Muscle layer of duodenum (tissue), 2 donors: ENCODE measurements around the gene MRPS6.

Experiments
- H3K27ac ChIP-seq: one replicate; pipeline ENCODE4 v1.7.0; 2013; ENCODE audit warnings: mild to moderate bottlenecking, low read length
- H3K27me3 ChIP-seq: one replicate; pipeline ENCODE4 v1.7.0; 2013; ENCODE audit warnings: low read depth, mild to moderate bottlenecking, control low read depth, low read length
- H3K36me3 ChIP-seq, 2 donors: one replicate each; pipeline ENCODE4 v1.7.0; 2013; ENCODE audit warnings: low read length in 2 of 2, control low read depth in 1 of 2, mild to moderate bottlenecking in 1 of 2; ENCODE audit not compliant: insufficient read depth in 2 of 2, control insufficient read depth in 1 of 2
- H3K4me1 ChIP-seq, 2 donors: one replicate each; pipeline ENCODE4 v1.7.0; 2013; ENCODE audit warnings: low read length in 2 of 2, mild to moderate bottlenecking in 2 of 2, control low read depth in 1 of 2, moderate library complexity in 1 of 2; ENCODE audit not compliant: insufficient read depth in 2 of 2, control insufficient read depth in 1 of 2
- H3K4me3 ChIP-seq, 2 donors: one replicate each; pipeline ENCODE4 v1.7.0; 2013; ENCODE audit warnings: low read length in 2 of 2, low read depth in 1 of 2, mild to moderate bottlenecking in 1 of 2
- H3K9me3 ChIP-seq, 2 donors: one replicate each; pipeline ENCODE4 v1.7.0; 2013; ENCODE audit warnings: low read length in 2 of 2, control low read depth in 1 of 2, mild to moderate bottlenecking in 1 of 2; ENCODE audit not compliant: control insufficient read depth in 1 of 2
- donor health status: healthy.

MRPS6 gene

GRCh38 chr21:34083357-34083756, 10.0 kb downstream of the MRPS6 start:
- H3K4me3 ChIP-seq, result no peak overlapping the region
- no peaks in the 10 kb centered on the region for H3K9me3 ChIP-seq
- peaks cover 0 to 29% of the 10 kb centered on the region in 2 donors for H3K4me1 ChIP-seq
- no peaks in the 10 kb centered on the region for H3K27me3 ChIP-seq
- no peak overlapping the region for H3K27ac ChIP-seq
- no peaks in the 10 kb centered on the region for H3K36me3 ChIP-seq

DNA sequence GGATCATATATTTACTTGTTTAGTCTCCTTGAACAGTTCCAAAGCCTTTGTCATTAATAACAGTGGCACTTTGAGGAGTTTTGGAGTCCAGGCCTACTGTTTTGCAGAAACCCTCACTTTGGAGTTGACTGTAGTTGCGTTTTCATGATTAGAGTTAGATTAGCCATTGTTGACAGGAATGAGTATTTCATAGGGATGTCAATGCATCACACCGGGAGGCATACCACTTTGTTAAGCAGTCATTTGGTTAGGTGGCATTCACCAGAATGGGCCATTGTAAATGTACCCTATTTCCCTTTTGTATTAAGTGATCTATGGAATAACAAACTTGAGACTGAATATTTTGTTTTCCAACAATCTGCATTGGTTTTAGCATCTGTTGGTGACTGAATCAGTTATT, 11.8 kb downstream of the MRPS6 start:
- Histone ChIP-seq H3K4me3 (no peak overlapping the region), H3K27ac (no peak overlapping the region), H3K4me1 (peaks cover 0 to 28% of the 10 kb centered on the region in 2 donors), H3K27me3 (no peaks in the 10 kb centered on the region), H3K9me3 (no peaks in the 10 kb centered on the region), H3K36me3 (no peaks in the 10 kb centered on the region)

GRCh38 chr21:34086887-34087306, 13.5 kb downstream of the MRPS6 start:
- peaks cover 0 to 39% of the 10 kb centered on the region in 2 donors for H3K4me1 ChIP-seq
- no peak overlapping the region for H3K27ac ChIP-seq
- H3K9me3 ChIP-seq, result no peaks in the 10 kb centered on the region
- H3K27me3 ChIP-seq, result no peaks in the 10 kb centered on the region
- H3K36me3 ChIP-seq, result no peaks in the 10 kb centered on the region
- H3K4me3 ChIP-seq, result no peak overlapping the region

- H3K4me3 ChIP-seq, result no peak overlapping the region
- no peaks in the 10 kb centered on the region for H3K36me3 ChIP-seq
- no peaks in the 10 kb centered on the region for H3K9me3 ChIP-seq
- peaks cover 0 to 41% of the 10 kb centered on the region in 2 donors for H3K4me1 ChIP-seq
- H3K27me3 ChIP-seq, result no peaks in the 10 kb centered on the region
- H3K27ac ChIP-seq, result no peak overlapping the region
These were observed 15.4 kb downstream of the MRPS6 start for GRCh38 chr21:34088752-34089151.

DNA sequence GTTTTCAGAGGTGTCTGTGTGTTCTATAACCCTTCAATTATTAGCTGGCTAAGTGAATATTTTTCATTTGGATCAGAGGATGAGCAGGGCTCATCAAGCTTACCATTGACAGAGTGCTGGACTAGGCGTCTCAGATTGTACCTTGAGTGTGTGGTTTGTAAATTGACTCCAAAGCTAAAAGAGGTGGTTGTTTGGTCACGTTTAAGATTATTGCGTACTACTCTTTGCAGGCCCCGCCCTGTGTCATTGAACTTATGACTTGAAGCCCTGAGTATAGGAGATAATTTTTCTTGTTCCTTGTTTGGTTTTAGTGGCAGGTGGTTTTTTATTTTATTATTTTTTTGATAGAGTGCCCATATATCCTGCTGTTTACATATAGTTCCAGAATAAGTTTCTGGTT, 17.7 kb downstream of the MRPS6 start:
- Histone ChIP-seq H3K27ac (no peak overlapping the region), H3K4me1 (peaks cover 0 to 41% of the 10 kb centered on the region in 2 donors), H3K36me3 (peaks cover 0 to 9% of the 10 kb centered on the region in 2 donors), H3K4me3 (no peak overlapping the region), H3K9me3 (no peaks in the 10 kb centered on the region), H3K27me3 (no peaks in the 10 kb centered on the region)

- Histone ChIP-seq H3K27me3 (no peaks in the 10 kb centered on the region), H3K4me1 (peaks cover 0 to 41% of the 10 kb centered on the region in 2 donors), H3K27ac (no peak overlapping the region), H3K4me3 (no peak overlapping the region), H3K9me3 (no peaks in the 10 kb centered on the region), H3K36me3 (peaks cover 5 to 13% of the 10 kb centered on the region in 2 donors)
These were observed 18.2 kb downstream of the MRPS6 start for GRCh38 chr21:34091607-34092006.

DNA sequence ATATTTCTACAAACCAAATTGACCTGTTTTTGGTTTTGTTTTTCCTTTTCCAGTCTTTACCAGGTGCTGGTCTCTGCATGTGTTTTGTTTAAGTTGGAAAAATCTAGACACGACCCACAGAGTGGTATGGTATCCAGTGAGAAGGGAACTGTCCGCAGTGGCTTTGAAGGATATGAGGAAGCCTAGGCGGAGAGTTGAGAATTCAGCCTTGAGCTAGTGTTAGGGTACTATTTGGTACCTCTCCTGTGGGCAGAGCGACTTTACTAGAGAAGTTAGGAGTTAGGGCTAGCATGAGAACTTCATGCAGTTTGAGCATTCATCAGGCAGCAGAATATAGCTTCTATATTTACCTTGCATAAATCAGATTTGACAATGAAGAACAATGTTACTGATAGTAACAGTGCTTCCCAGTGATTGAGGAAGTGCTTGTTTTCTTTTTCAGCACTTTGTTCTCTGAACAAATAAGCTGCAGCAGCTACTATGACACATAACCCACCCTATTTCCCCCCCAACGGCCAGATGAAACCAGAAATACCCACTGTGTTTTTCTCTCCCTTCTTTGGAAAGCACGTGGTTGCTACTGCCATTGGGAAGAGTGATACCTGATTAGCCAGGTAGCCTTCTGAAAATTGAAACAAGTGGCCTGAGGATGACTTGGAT, 19.0 kb downstream of the MRPS6 start:
- peaks cover 6 to 16% of the 10 kb centered on the region in 2 donors for H3K36me3 ChIP-seq
- H3K4me3 ChIP-seq, result no peak overlapping the region
- H3K4me1 ChIP-seq, result peaks cover 0 to 40% of the 10 kb centered on the region in 2 donors
- no peaks in the 10 kb centered on the region for H3K27me3 ChIP-seq
- no peaks in the 10 kb centered on the region for H3K9me3 ChIP-seq
- H3K27ac ChIP-seq, result no peak overlapping the region

DNA sequence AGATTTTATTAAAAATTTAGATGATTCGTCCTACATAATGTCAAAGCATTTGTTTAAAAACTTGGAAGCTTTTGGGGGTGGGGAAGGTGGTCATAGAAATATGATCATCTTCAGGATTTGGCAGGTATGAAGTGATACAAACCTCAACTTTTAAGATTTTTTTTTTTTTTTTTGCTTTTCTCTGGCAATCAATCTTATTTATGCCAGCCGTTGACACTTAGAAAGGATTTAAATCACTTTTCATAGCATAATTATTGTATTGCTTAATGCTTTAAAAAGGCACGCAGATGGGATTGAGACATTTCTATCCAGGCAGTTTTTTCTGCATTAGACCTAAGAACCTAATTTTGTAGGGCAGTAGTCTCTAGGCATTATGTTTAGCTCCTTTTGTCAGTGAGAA, 19.7 kb downstream of the MRPS6 start:
- Histone ChIP-seq H3K9me3 (no peaks in the 10 kb centered on the region), H3K27me3 (no peaks in the 10 kb centered on the region), H3K36me3 (peaks cover 6 to 16% of the 10 kb centered on the region in 2 donors), H3K27ac (no peak overlapping the region), H3K4me3 (no peak overlapping the region), H3K4me1 (peaks cover 0 to 40% of the 10 kb centered on the region in 2 donors)

DNA sequence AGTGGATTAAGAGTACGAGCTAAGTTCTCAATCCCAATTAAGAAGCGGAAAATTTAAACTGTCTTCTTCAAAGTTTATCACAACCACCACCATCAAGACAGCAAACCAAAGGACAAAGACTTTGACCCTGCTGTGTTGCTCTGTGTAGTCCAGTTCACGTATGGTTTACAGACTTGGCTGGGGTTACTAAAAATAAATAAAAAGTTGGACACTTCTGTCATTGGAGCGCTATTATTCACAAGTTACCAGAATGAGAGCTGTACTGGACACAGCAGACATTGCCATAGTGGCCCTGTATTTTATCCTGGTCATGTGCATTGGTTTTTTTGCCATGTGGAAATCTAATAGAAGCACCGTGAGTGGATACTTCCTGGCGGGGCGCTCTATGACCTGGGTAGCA, 21.6 kb downstream of the MRPS6 start:
- H3K4me1 ChIP-seq, result peaks cover 0 to 37% of the 10 kb centered on the region in 2 donors

DNA sequence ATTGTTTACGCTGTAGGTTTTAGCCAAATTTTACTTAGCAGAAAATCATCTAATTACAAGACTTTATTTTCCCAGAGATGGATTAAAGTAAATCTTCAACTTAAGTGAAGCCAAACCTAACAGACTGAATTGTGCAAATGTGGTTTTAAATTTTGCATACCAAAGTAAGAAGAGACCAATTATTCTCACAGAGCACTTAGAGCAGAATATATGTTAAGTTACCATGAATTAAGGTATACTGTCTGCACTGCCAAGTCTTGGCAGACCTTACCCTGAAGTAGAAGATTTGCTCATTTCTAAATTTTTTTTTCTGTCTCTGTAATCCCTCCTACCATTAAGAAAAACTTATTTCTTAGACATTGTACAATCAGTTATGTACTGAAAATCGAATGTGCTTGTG, 24.1 kb downstream of the MRPS6 start:
- Histone ChIP-seq H3K9me3 (no peaks in the 10 kb centered on the region), H3K4me3 (no peak overlapping the region), H3K4me1 (peaks cover 0 to 33% of the 10 kb centered on the region in 2 donors), H3K36me3 (peaks cover 6 to 16% of the 10 kb centered on the region in 2 donors), H3K27me3 (no peaks in the 10 kb centered on the region), H3K27ac (no peak overlapping the region)

More for the DNA sequence above, 21.6 kb downstream of the MRPS6 start:
- Histone ChIP-seq H3K4me3 (no peak overlapping the region), H3K27me3 (no peaks in the 10 kb centered on the region), H3K27ac (no peak overlapping the region), H3K36me3 (peaks cover 6 to 16% of the 10 kb centered on the region in 2 donors), H3K9me3 (no peaks in the 10 kb centered on the region)

DNA sequence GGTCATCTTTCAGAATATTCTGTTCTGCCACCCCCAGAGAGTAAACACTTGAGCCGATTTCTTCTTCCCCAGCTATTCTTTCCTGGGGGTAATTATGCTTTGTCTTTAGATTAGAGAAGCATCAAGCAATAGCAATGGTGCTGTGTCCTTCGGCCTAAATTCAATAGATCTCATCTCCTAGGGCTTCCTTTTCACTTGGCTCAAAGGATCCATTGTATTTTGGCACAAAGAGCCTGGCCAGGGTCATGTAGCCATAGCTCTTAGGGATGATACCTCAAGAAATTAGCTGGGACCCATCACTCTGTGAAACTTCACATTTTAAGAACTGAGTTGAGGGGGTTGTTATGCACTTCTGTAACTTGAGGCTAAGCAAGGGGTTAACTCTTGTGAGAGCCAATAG, 27.0 kb downstream of the MRPS6 start:
- H3K36me3 ChIP-seq, result peaks cover 6 to 10% of the 10 kb centered on the region in 2 donors
- no peaks in the 10 kb centered on the region for H3K27me3 ChIP-seq
- H3K4me3 ChIP-seq, result no peak overlapping the region
- peaks cover 0 to 29% of the 10 kb centered on the region in 2 donors for H3K4me1 ChIP-seq
- no peaks in the 10 kb centered on the region for H3K9me3 ChIP-seq
- H3K27ac ChIP-seq, result no peak overlapping the region

DNA sequence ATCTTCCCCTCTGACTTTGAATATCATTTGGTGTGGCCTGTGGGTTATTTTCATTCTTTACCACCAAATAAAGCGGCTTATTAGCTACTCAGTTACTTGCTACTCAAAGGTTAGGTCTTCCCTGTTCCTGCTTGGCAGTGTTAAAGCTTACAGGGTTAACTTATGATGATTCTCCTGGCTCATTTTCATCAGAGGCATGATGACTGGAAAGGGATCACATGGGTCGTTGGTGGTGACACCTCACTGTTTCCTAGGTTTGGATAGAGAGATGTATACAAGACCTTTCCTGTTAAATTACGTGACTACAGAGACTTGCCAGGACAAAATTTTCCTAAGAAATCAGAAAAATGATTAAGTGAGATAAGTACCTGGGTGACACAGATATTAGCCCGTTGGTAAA, 27.4 kb downstream of the MRPS6 start:
- peaks cover 0 to 29% of the 10 kb centered on the region in 2 donors for H3K4me1 ChIP-seq
- no peak overlapping the region for H3K27ac ChIP-seq
- peaks cover 6 to 7% of the 10 kb centered on the region in 2 donors for H3K36me3 ChIP-seq
- no peaks in the 10 kb centered on the region for H3K27me3 ChIP-seq
- no peak overlapping the region for H3K4me3 ChIP-seq
- no peaks in the 10 kb centered on the region for H3K9me3 ChIP-seq
